NCI-H82 treated with DMSO at 0.1 percent for 48 hours (cell line): ENCODE measurements around the gene C1orf116.

Experiments used
- DNase-seq: peaks from one replicate; lab custom pipeline; 2025; ENCODE audit not compliant: unreplicated experiment; lab: John Stamatoyannopoulos, UW

Gene C1orf116

DNA sequence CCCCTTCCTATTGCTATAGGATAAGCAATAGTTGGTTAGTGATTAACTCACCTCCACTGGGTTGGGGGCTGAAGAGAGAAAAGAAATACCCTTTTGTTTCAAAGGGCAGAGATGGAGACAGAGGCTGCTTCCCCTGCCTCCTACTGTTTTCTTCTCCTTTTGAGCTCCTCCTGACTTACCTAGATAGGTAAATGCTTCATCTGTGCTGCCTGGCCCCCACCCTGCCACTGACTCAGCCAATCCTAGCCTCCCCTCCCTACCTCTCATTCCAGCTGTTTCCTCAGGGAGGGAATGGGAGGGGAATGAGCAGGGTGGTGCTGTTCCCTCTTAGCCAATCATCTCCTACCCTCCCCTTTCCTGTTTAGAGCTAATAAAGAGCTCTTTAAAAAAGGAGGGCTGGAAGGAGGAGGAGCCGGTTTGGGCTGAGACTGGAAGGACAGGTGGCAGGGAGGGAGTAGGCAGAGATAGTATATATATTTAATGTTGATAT is at the start of gene C1orf116:
Gene C1orf116 (minus strand): TSS at position 229 of the 490 bp plus-strand sequence. CDS start 5,158 bp downstream, outside the sequence.
- DNase-seq: no peak

- no peak for DNase-seq
Observed at GRCh38 chr1:207081806-207082205, 49.2 kb upstream of the C1orf116 start.

DNA sequence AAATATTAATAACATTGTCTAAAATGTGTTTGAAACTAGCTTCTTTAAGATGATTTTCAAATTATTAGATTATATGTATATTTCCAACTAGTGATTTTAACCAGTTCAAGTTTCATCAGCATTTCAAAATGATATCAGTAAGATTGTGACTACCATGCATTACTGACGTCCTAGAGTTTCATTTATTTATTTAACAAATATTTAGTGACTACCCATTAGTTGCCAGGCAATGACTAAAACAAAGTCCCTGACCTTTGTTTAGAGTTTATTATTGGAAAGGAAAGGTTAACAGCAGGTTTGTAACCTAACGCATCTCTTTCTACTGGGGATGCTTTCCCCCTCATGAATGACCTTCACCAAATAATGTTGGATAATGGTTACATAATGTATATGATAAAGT is 48.5 kb upstream of the C1orf116 start:
- no peak for DNase-seq

DNA sequence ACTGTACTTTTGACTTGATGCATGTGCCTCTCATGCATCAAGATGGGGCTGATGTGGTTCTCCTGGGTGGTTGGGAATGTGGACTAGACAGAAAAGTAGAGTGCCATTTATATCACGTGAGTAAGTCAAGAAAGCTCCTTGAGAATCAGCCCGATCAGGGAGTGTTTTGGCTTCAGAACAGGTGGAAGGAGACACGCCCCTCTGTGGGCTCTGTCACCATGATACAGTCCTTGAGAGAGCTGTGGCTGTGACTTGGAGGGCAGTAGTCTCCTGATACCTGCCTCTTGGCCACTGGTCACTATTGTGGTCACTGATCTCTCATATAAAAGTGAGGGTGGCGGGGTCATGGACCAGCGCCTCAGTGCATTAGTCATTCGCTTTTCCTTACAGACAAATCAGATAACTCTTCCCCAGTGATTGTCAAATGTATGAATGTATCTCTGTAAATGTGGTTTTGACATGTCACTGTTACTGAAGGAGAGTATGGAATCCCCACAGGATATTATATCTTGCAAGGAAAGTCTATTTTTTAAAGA is 47.2 kb upstream of the C1orf116 start:
- DNase-seq: no peak

DNA sequence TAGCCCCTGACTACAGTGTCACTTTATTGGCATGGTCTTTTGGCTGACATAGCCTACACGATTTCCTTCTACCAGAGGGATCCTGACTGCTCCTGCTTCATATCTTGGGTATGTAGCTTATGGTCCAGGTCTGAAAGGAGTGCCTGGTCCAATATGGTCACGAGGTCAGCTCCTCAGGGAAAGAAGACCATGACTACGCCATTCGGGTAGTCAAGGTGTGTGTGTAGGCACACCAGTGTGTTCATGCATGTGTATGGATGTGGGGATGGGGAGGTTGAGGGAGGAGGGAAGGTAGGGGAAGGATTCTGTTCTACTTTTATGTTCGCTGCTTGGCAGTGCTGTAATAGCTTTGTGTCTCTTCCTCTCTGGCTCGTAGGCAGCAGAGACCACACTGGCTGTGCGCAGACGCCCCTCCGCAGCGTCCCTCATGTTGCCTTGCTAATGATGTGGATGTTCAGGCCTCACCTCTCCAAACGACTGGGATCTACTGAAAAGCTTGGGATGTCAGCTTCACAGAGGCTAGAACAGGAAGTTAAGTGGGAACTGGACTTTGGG is 46.1 kb upstream of the C1orf116 start:
- no peak for DNase-seq

DNA sequence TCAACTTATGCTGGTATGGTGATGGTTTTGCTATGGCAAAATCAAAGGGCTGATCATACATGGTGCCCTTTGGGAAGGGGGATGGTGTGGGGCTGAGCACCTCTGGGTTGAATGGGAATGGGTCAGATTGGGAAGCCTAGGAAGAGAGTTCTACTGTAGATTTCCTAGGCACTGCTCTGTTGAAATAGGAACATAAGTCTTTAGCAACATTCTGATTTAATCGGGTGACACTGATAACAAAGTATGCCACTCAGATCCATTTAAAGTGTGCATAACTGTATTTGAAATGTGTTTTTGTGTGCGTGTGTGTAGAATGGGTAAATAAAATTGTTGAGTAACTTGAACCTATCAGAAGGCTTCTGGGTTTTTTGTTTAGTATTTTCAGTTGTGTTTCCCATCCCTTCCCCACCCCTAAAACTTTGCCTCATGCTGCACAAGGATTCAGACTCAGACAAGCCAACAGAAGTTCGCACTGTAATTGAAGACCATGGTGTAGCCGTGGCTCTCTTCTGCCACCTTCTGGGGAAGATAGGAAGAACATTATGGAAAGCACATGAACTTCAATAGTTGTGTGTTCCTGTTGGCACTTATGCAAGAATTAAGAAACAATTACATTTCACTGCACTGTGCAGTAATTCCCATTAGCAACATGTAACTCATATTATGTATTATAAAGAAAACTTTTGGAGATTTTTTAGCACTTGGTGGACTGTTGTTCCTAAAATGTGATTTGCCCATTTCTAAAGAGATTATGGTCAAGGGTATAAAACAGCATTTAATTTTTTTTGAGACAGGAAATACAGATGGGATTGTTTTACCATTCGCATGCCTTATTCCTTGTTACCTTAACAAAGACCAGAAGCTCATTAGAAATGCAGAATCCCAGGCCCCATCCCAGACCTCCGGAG is 45.2 kb upstream of the C1orf116 start:
- peak; percentile 44 for DNase-seq

DNA sequence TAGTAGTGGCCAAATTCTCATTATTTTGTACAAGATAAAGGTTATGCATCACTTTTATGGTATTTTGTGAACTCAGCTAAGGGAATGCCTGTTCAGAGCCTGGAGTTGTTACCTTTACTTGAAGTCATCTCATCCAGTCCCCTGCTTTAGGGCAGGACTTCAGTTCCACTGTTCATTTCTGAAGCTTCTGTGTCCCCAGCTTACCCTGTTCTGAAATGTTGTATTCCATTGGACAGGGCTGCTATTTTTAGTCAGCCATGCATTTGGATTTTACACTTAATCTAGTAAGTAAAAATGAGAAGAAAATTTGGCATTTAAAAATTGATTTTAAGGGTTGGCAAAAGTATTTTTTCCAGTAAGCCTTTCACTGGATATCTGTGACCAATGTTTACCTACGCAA is 44.5 kb upstream of the C1orf116 start:
- no peak for DNase-seq

DNA sequence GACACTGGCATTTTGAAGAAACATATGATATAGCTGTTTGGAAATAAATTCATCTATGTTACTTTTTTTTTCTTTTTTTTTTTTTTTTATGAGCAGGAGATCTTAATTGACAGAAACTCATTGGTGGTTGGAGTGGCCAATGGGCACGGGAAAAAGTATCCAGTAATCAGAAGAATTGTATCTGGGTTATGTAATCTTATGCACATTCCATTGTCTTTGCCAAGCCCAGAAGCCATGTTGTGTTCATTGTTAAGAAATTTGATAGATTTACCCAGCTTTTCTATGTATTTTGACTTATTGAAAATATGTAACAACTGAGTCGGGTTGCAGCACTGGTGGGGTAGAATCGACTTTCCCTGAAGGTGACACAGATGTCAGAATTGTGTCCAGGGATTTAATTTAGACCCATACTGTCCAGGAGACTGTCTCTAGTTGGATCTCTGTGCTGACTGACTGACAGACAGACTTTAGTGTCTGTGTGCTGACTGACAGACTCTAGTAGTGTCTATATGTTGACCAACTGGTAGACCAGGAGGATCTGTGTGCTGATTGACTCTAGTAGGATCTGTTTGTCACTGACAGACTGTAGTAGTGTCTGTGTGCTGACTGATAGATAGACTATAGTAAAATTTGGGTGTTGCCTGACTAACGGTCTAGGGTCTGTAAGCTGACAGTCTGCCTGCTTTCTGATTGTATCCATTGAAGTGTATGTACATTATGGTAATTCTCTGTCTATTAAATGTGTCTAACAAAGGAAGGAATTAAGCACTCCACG is 43.8 kb upstream of the C1orf116 start:
- DNase-seq: no peak

DNA sequence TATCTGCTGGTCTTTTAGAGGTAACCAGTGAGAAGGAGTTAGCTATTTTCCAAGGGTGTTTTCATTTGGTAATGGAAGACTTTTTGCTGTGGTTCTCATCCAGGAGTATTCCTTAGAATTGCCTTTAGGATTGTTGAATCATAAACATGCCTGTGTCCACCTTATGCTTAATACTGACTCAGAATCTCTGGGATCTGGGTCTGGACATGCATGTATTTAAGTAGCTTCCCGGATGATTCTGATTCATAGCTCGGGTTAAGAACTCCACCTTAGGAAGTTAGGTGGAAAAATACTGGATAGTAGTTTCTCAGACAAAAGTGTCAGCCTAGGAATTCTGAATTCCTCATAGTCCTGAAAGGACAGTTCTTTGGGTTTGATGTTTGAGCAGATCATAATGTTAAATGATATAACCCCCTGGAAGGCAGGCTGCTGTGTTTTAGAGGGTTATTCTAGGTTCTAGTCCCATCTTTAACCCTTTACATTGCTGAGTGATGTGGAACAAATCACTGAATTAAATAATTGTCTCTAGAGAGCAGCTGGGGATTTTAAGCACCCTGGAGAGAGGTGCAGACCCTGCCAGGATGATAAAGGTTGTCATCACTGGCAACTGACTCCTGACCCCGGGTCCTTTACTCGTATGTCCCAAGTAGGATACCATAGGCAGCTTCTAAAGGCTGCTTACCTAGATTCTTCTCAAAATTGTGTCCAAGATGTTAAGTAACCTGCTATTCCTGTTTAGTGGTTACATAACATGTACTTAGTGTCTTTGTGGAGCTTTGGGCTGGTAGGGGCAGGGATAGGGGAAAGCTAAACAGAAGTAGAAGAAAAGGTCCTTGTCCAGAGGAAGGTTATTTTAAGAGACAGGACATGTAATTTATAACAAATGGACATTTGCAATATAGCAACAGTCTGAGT is 41.6 kb upstream of the C1orf116 start:
- no peak for DNase-seq

- no peak for DNase-seq
Observed at GRCh38 chr1:207072233-207072632, 39.7 kb upstream of the C1orf116 start.

DNA sequence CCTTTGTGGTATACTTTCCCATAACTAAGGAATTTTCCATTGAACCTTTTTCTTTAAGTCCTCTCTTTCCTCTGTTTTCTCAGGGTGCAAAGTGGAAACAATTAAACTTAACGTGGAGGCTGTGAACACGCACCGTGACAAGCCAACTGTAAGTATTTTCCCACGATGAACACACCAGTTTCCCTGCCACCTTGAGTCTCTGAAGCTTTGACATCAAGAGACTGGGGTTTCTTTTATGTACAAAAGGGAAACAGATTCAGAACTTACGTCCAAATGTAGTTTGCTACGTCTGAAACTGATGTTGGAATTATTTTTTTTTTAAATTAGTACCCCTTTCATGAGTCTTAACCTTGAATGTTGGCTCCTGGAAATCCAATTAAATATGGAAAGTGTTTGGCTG is 38.9 kb upstream of the C1orf116 start:
- DNase-seq: no peak

GRCh38 chr1:207070811-207071210 is 38.3 kb upstream of the C1orf116 start:
- DNase-seq: no peak

DNA sequence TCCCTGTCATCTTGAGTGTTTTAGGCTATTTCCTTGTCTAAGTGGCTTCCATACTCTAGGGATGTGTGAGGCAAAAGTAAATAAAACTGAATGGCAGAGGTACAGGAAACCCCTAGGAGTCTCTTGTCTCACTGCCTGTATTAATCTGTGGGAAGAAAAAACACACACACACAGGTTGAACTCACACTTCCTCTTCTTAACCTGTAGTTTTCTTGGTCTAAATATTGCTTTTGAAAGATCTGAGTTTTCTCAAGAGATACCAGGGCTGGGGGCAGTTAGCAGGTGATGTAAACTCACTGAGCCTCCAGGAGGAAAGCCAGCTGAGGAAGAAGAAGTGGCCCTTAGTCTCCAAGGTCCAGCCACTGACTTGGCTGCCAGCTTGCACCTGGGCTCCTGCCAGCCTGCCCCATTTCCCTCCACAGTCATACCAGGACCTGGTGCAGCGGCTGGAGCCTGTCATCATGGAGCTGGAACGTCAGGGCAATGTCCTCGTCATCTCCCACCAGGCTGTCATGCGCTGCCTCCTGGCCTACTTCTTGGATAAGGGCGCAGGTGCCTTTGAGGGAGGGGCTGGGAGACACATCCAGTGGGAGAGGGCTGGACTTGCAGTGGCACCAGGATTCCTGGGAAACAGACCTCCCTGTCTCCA is 37.4 kb upstream of the C1orf116 start:
- DNase-seq: no peak

DNA sequence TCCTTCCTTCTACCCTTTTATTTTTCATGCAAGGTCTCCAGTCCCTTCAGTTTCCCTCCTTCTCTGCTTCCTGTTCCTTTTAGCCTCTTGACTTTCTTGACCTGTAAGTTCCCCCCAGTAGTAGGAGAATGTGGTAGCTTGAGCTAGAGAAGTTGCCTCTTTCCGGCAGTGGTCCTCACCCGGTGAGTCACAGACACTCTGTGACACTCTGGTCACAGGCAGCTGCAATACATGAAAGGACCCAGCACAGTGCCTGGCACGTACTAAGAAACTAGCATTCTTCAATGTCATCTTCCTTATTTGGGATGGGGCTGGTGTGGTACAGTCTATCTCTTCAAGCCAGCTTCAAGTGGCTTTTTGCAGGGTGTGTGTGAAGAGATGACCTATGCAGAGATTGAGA is 36.5 kb upstream of the C1orf116 start:
- DNase-seq: no peak

GRCh38 chr1:207067665-207068064 is 35.1 kb upstream of the C1orf116 start:
- DNase-seq: peak; percentile 47

GRCh38 chr1:207067185-207067584 is 34.6 kb upstream of the C1orf116 start:
- DNase-seq: no peak

GRCh38 chr1:207064561-207064960 is 32.0 kb upstream of the C1orf116 start:
- DNase-seq: no peak

DNA sequence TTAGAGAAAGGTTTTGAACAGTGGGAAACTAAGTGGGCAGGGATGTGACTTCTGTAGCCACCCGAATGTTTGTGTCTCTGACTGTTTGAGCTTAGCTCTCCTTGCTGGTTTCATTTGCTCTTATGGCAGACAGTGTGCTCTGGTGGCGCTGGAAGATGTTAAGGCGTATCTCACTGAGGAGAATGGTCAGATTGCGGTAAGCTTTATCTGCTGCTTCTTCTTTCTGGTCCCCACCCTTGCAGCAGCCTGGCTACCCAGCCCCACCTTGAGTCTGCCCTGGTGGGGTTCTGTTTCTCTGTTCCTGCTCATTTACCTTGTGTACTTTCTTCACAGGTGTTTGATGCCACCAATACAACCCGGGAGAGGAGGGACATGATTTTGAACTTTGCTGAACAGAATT is 30.5 kb upstream of the C1orf116 start:
- no peak for DNase-seq

DNA sequence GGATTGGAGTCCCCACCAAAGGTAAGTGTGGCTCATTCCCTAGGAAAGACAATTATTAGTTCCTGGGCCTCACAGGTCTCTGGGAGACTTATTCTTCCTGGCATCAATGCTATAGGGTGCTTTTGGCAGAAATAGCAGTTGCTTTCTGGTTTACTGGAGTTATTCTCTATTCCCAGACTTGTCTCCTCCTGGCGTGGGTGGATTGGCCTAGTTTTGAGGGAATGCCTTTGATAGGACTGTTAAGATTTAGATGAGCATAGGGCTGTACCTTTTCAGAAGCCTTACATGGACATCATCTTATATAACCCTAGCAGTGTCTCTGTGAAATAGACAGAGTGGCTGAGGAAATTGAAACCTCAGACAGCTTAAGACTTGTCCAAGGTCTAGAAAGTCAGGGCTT is 29.5 kb upstream of the C1orf116 start:
- DNase-seq: no peak

DNA sequence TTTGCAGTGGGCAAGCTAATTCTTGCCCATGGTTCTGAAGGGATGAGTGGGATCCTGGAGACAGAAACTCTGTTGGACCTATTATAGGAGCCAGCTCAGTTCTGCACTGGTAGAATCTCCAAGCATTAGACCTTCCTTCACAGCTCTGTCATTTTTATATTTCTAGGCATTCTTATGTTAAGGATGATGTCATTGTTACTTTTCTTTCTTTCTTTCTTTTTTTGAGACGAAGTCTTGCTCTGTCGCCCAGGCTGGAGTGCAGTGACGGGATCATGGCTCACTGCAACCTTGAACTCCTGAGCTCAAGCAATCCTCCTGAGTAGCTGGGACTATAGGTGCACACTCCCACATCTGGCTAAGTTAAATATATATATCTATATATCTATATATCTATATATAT is 28.0 kb upstream of the C1orf116 start:
- DNase-seq: no peak
